RWPE2 (cell line): ENCODE measurements around the gene CYP1A1.

Experiments
- ATAC-seq: fragments of 200-7000 bp; cut with Tn5 transposase; 3 replicates; pipeline ENCODE4 v1.9.1; 2021; ENCODE audit warnings: low read depth
- DNase-seq: peaks from one replicate; pipeline ENCODE4 v3.0.0-alpha.2; 2020; ENCODE audit warnings: low spot score
- H3K27ac ChIP-seq: fragments of 450-650 bp; 2 replicates; pipeline ENCODE4 v1.5.1; 2017; ENCODE audit warnings: mild to moderate bottlenecking; ENCODE audit not compliant: poor library complexity, severe bottlenecking
- H3K27me3 ChIP-seq: fragments of 250-450 bp; sonication (Bioruptor Pico); 2 replicates; pipeline ENCODE4 v1.5.1; 2021; ENCODE audit warnings: mild to moderate bottlenecking, moderate library complexity; ENCODE audit not compliant: insufficient read depth, poor library complexity, severe bottlenecking
- H3K36me3 ChIP-seq: fragments of 250-450 bp; sonication (Bioruptor Pico); 2 replicates; pipeline ENCODE4 v1.5.1; 2020; ENCODE audit warnings: low read depth, mild to moderate bottlenecking, moderate library complexity
- H3K4me1 ChIP-seq: fragments of 250-450 bp; sonication (Bioruptor Pico); 2 replicates; pipeline ENCODE4 v1.5.1; 2021; ENCODE audit warnings: mild to moderate bottlenecking, moderate library complexity; ENCODE audit not compliant: insufficient read depth, poor library complexity, severe bottlenecking
- H3K4me3 ChIP-seq: fragments of 250-450 bp; sonication (Bioruptor Pico); 2 replicates; pipeline ENCODE4 v1.5.1; 2021; ENCODE audit warnings: mild to moderate bottlenecking, moderate library complexity; ENCODE audit not compliant: severe bottlenecking
- H3K9me3 ChIP-seq: fragments of 250-450 bp; sonication (Bioruptor Pico); 2 replicates; pipeline ENCODE4 v1.5.1; 2021; ENCODE audit warnings: mild to moderate bottlenecking, moderate library complexity; ENCODE audit not compliant: severe bottlenecking
- CTCF ChIP-seq: fragments of 450-650 bp; IDR thresholded peaks from one replicate; pipeline ENCODE4 v1.5.1; 2017; ENCODE audit warnings: mild to moderate bottlenecking, moderate library complexity; ENCODE audit not compliant: poor library complexity, severe bottlenecking

Gene CYP1A1

GRCh38 chr15:74725225-74725774 lies at the start of gene CYP1A1:
Gene CYP1A1, minus strand, starts transcription at chr15:74725528. Its CDS starts 2,431 bp downstream, at chr15:74723097.
- Histone ChIP-seq H3K4me1 (no peaks in the 10 kb centered on the region), H3K9me3 (no peaks in the 10 kb centered on the region), H3K36me3 (no peaks in the 10 kb centered on the region), H3K4me3 (peak within 1 kb of the TSS; percentile 47), H3K27me3 (peaks cover 10% of the 10 kb centered on the region), H3K27ac (no peak within 1 kb of the TSS)
- TF ChIP-seq CTCF, result no peak
- ATAC-seq (peak; percentile 60), DNase-seq (no peak)

- Histone ChIP-seq H3K27ac (no peak overlapping the region), H3K4me1 (no peaks in the 10 kb centered on the region), H3K27me3 (no peaks in the 10 kb centered on the region), H3K9me3 (no peaks in the 10 kb centered on the region), H3K36me3 (no peaks in the 10 kb centered on the region), H3K4me3 (no peak overlapping the region)
- DNase-seq (no peak), ATAC-seq (no peak; the same call in 2 of the 3 replicates)
- TF ChIP-seq CTCF, result no peak
These were observed 48.5 kb upstream of the CYP1A1 start for GRCh38 chr15:74773731-74774252.

GRCh38 chr15:74773329-74773728 lies 48.0 kb upstream of the CYP1A1 start:
- no peak for ATAC-seq
- no peaks in the 10 kb centered on the region for H3K4me1 ChIP-seq
- H3K4me3 ChIP-seq, result no peak overlapping the region
- DNase-seq, result no peak
- H3K27ac ChIP-seq, result no peak overlapping the region
- H3K36me3 ChIP-seq, result no peaks in the 10 kb centered on the region
- TF ChIP-seq CTCF, result no peak
- H3K9me3 ChIP-seq, result no peaks in the 10 kb centered on the region
- H3K27me3 ChIP-seq, result no peaks in the 10 kb centered on the region

- Histone ChIP-seq H3K27me3 (no peaks in the 10 kb centered on the region), H3K27ac (no peak overlapping the region), H3K4me3 (no peak overlapping the region), H3K9me3 (no peaks in the 10 kb centered on the region), H3K4me1 (no peaks in the 10 kb centered on the region), H3K36me3 (no peaks in the 10 kb centered on the region)
- ATAC-seq (no peak), DNase-seq (no peak)
- TF ChIP-seq CTCF, result no peak
These were observed 45.0 kb upstream of the CYP1A1 start for GRCh38 chr15:74770211-74770903.
